SK-N-MC (cell line): ENCODE results near the gene LONP2.

ENCODE experiments used
- EZH2 ChIP-seq: fragments of 200-600 bp; sonication (generic); IDR thresholded peaks from one replicate; pipeline ENCODE4 v1.6.1; 2017; ENCODE audit warnings: antibody characterized with exemption
- FOXP2 ChIP-seq: optimal IDR thresholded peaks from 2 replicates; pipeline ENCODE3; 2011; ENCODE audit warnings: mild to moderate bottlenecking, moderate library complexity; ENCODE audit not compliant: insufficient read depth; ENCODE audit errors: extremely low read length, control extremely low read depth
- POLR2AphosphoS5 ChIP-seq: IDR thresholded peaks from 2 replicates; pipeline ENCODE4 v1.6.1; 2012; ENCODE audit warnings: mild to moderate bottlenecking, low read depth, low read length, borderline replicate concordance

- TF ChIP-seq POLR2AphosphoS5 (no peak), EZH2 (no peak), FOXP2 (no peak)
These were observed 77.4 kb downstream of the LONP2 start for GRCh38 chr16:48321317-48322036.
